HepG2 (cell line): ENCODE measurements around the gene CNTFR. TPM values are rescaled to one million over a fixed set of nuclear protein-coding genes. Genes with fewer than 3 reads are reported as not detected.

Experiments
- ARID3A ChIP-seq: IDR thresholded peaks from 2 replicates; pipeline ENCODE4 v1.6.1; 2012; ENCODE audit warnings: low read depth, low read length, improper control_type of control experiment
- ARID5B ChIP-seq: IDR thresholded peaks from 2 replicates; pipeline ENCODE4 v1.4.0; 2020; ENCODE audit warnings: mild to moderate bottlenecking, missing genetic modification reagents
- GLMP ChIP-seq: sonication (generic); formaldehyde crosslinking; IDR thresholded peaks from 2 replicates; pipeline ENCODE4 v1.9.0; 2021; ENCODE audit warnings: missing genetic modification reagents, mild to moderate bottlenecking, borderline replicate concordance
- HNF4G ChIP-seq, 2 experiments: sonication (generic) in 1 of 2; formaldehyde crosslinking in 1 of 2; IDR thresholded peaks; 2 replicates each; pipeline versions ENCODE4 v1.4.0 to v1.6.1; 2011 to 2020; ENCODE audit warnings: borderline replicate concordance in 2 of 2, low read depth in 2 of 2, mild to moderate bottlenecking in 2 of 2, low read length in 1 of 2, missing genetic modification reagents in 1 of 2, moderate library complexity in 1 of 2
- MIXL1 ChIP-seq: IDR thresholded peaks from 2 replicates; pipeline ENCODE4 v1.6.1; 2016
- MTF2 ChIP-seq: sonication (generic); formaldehyde crosslinking; IDR thresholded peaks from 2 replicates; pipeline ENCODE4 v1.5.0; 2020; ENCODE audit warnings: missing genetic modification reagents, borderline replicate concordance
- SRSF1 ChIP-seq: fragments of 200-400 bp; formaldehyde crosslinking; optimal IDR thresholded peaks from 2 replicates; pipeline ENCODE3; 2017; ENCODE audit warnings: mild to moderate bottlenecking, low read depth, low read length, moderate library complexity
- ZBTB26 ChIP-seq: IDR thresholded peaks from 2 replicates; pipeline ENCODE4 v1.6.1; 2016; ENCODE audit warnings: missing compliant biosample characterization, missing genetic modification reagents, borderline replicate concordance
- ZIK1 ChIP-seq: sonication (generic); formaldehyde crosslinking; IDR thresholded peaks from 2 replicates; pipeline ENCODE4 v1.5.0; 2020; ENCODE audit warnings: mild to moderate bottlenecking, low read depth, missing genetic modification reagents, borderline replicate concordance
- ZNF468 ChIP-seq: sonication (generic); formaldehyde crosslinking; IDR thresholded peaks from 2 replicates; pipeline ENCODE4 v1.8.0; 2022; ENCODE audit warnings: mild to moderate bottlenecking, moderate library complexity, missing genetic modification reagents
- ZNF614 ChIP-seq: IDR thresholded peaks from 2 replicates; pipeline ENCODE4 v1.6.1; 2018; ENCODE audit warnings: missing biosample characterization, missing genetic modification reagents, inconsistent platforms, borderline replicate concordance
- polyA plus RNA-seq, 8 experiments: library from polyadenylated mRNA; depleted of rRNA in 3 of 8; stranded (reverse) in 7 of 8; unstranded in 1 of 8; fragments of >200 nt; fragmentation: Illumina TruSeq in 4 of 8; extraction: Trizol in 4 of 8; gene quantifications; 2 replicates each; pipeline versions ENCODE4 v1.2.1 to v1.2.3, GENCODE V29; 2011 to 2016; ENCODE audit warnings: low read depth in 4 of 8, missing spikeins in 1 of 8, mixed read lengths in 1 of 8; ENCODE audit not compliant: insufficient read depth in 1 of 8
- total RNA-seq, 5 experiments: library from RNA; depleted of rRNA; stranded (reverse); fragments of >200 nt; fragmentation: Illumina TruSeq; extraction: Trizol; gene quantifications; 2 replicates each; pipeline ENCODE4 v1.2.3, GENCODE V29; 2016; ENCODE audit warnings: low read depth in 1 of 5
- TF ChIP-seq, protein P1 (sequence below): sonication (generic); formaldehyde crosslinking; IDR thresholded peaks from 2 replicates; pipeline ENCODE4 v1.4.0; 2020; ENCODE audit warnings: missing genetic modification reagents
- TF ChIP-seq, protein P2 (sequence below): sonication (generic); formaldehyde crosslinking; IDR thresholded peaks from 2 replicates; pipeline ENCODE4 v1.4.0; 2020; ENCODE audit warnings: missing genetic modification reagents, borderline replicate concordance

CNTFR gene
- total and polyA plus RNA-seq, 2 of the 13 experiments (the other 11 are each of a cell fraction or from before 2014, with no cell fraction given): not detected

DNA sequence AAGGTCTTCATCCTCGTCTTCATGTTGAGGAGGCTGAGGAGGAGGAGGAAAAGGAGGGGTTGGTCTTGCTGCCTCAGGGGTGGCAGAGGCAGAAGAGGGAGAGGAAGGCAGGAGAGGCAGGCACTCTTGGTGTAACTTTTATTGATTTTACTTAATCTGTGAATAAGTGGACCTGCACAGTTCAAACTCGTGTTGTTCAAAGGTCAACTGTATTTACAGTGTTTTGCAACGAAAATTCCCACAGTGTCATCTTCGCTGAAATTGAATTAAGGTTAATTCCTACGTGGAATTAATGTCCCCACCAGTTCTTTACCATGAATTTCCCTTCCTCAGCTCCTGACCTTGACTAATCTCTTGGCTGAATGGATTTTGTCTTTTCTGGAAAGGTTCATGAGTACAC is 45.5 kb downstream of the CNTFR start (continued):
- TF ChIP-seq, protein P1, sequence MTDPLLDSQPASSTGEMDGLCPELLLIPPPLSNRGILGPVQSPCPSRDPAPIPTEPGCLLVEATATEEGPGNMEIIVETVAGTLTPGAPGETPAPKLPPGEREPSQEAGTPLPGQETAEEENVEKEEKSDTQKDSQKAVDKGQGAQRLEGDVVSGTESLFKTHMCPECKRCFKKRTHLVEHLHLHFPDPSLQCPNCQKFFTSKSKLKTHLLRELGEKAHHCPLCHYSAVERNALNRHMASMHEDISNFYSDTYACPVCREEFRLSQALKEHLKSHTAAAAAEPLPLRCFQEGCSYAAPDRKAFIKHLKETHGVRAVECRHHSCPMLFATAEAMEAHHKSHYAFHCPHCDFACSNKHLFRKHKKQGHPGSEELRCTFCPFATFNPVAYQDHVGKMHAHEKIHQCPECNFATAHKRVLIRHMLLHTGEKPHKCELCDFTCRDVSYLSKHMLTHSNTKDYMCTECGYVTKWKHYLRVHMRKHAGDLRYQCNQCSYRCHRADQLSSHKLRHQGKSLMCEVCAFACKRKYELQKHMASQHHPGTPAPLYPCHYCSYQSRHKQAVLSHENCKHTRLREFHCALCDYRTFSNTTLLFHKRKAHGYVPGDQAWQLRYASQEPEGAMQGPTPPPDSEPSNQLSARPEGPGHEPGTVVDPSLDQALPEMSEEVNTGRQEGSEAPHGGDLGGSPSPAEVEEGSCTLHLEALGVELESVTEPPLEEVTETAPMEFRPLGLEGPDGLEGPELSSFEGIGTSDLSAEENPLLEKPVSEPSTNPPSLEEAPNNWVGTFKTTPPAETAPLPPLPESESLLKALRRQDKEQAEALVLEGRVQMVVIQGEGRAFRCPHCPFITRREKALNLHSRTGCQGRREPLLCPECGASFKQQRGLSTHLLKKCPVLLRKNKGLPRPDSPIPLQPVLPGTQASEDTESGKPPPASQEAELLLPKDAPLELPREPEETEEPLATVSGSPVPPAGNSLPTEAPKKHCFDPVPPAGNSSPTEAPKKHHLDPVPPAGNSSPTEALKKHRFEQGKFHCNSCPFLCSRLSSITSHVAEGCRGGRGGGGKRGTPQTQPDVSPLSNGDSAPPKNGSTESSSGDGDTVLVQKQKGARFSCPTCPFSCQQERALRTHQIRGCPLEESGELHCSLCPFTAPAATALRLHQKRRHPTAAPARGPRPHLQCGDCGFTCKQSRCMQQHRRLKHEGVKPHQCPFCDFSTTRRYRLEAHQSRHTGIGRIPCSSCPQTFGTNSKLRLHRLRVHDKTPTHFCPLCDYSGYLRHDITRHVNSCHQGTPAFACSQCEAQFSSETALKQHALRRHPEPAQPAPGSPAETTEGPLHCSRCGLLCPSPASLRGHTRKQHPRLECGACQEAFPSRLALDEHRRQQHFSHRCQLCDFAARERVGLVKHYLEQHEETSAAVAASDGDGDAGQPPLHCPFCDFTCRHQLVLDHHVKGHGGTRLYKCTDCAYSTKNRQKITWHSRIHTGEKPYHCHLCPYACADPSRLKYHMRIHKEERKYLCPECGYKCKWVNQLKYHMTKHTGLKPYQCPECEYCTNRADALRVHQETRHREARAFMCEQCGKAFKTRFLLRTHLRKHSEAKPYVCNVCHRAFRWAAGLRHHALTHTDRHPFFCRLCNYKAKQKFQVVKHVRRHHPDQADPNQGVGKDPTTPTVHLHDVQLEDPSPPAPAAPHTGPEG (CRISPR knock-in tag): no peak
- no peak for TF ChIP-seq ZBTB26 (CRISPR knock-in tag)
- no peak for TF ChIP-seq ZIK1 (CRISPR knock-in tag)
- peak; percentile 90 for TF ChIP-seq HNF4G (IDR thresholded peaks at IDR 0.05; ENCODE audit: borderline replicate concordance, low read depth, low read length)
- peak; percentile 82 for TF ChIP-seq HNF4G (CRISPR knock-in tag; IDR thresholded peaks at IDR 0.05; ENCODE audit: borderline replicate concordance, low read depth)
- no peak for TF ChIP-seq ZNF468 (CRISPR knock-in tag)
- TF ChIP-seq MIXL1 (CRISPR knock-in tag): peak; percentile 40; the same call in 1 of the 2 replicates
- peak; percentile 85 for TF ChIP-seq ARID5B (CRISPR knock-in tag)
- TF ChIP-seq ARID3A: peak; percentile 91
- TF ChIP-seq MTF2 (CRISPR knock-in tag): no peak
- no peak for TF ChIP-seq ZNF614
- TF ChIP-seq SRSF1: no peak
- TF ChIP-seq, protein P2, sequence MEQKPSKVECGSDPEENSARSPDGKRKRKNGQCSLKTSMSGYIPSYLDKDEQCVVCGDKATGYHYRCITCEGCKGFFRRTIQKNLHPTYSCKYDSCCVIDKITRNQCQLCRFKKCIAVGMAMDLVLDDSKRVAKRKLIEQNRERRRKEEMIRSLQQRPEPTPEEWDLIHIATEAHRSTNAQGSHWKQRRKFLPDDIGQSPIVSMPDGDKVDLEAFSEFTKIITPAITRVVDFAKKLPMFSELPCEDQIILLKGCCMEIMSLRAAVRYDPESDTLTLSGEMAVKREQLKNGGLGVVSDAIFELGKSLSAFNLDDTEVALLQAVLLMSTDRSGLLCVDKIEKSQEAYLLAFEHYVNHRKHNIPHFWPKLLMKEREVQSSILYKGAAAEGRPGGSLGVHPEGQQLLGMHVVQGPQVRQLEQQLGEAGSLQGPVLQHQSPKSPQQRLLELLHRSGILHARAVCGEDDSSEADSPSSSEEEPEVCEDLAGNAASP (CRISPR knock-in tag): no peak
- no peak for TF ChIP-seq GLMP (CRISPR knock-in tag)
